EL (cell line): ENCODE results near the gene CRYBG1.

ENCODE experiments used
- DNase-seq: peaks from one replicate; pipeline ENCODE4 v3.0.0-alpha.2; 2016

Gene CRYBG1

GRCh38 chr6:106425382-106425781 is 64.9 kb downstream of the CRYBG1 start:
- DNase-seq = no peak

GRCh38 chr6:106426250-106426970 is 65.9 kb downstream of the CRYBG1 start:
- no peak for DNase-seq

DNA sequence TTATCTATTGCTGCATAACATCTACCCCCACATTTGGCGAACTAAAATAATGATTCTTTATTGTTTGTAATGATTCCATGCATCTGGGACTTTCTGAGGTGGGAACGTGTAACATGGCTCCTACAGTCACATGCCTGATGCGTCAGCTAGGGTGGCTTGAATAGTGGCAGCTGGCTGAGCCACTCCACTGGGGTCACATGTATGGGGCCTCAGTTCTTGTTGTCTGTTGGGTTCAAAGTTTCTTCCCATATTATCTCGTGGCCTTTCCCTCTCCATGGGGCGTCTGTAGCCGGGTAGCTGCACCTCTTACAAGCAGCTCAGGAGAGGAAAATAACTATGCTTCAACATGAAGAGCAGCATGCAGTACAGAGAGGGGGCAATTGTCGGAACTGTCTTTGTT is 69.9 kb downstream of the CRYBG1 start:
- DNase-seq = no peak

- no peak for DNase-seq
These were observed 70.9 kb downstream of the CRYBG1 start for GRCh38 chr6:106431405-106431804.

GRCh38 chr6:106431972-106432371 is 71.5 kb downstream of the CRYBG1 start:
- DNase-seq = peak; percentile 39

DNA sequence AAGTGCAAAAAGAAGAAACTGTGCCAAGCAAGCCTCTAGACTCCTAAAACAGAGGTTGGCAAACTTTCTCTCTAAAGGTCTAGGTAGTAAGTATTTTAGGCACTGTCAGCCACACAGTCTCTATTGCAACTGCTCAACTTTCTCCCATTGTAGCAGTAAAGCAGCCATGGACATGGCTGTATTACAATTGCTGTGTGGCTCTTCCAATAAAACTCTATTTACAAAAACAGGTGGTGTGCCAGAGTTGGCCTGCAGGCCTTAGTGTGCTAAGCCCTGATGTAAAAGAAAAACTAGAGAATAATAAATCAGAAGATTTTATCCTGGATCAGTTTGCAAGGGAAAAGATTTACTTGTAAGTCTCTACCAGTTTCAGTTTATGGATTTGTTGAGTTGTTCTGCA is 74.0 kb downstream of the CRYBG1 start:
- no peak for DNase-seq

- DNase-seq = peak; percentile 15
These were observed 78.9 kb downstream of the CRYBG1 start for GRCh38 chr6:106439459-106439858.

DNA sequence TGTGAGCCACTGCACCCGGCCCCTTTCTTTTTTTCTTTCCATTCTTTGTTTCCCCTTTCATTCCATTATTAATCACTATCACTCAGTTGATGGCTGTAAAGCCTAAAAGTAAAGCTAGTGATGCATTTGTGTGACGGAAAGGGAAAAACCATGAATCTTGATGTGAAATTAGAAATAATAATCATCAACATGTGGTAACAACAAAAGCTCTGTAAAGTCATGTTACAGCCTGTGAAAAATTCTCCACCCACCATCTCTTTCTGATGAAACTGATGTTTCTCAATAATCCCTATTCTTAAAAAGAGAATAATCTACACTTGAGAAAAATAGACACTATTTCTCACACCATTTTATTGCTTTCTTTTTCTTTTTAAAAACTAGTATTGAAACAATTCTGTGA is 80.0 kb downstream of the CRYBG1 start:
- no peak for DNase-seq

DNA sequence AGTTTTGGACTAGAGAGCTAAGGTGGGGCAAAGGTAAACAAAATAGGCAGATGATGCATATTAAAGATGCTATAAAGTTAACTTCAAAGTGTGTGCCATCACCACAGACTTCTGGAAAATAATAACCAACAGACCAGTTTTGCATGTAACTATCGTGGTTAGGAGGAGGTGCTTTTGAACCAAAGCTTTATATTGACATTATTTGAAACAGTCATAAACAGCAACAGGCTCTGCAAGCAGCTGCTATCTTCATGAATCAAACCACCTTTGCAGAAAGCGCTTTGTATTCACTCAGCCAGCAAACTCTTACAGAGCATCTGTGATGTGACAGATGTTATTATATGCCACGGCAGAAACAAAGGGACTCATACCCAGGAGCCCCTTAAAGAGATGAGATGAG is 81.9 kb downstream of the CRYBG1 start:
- DNase-seq = no peak

DNA sequence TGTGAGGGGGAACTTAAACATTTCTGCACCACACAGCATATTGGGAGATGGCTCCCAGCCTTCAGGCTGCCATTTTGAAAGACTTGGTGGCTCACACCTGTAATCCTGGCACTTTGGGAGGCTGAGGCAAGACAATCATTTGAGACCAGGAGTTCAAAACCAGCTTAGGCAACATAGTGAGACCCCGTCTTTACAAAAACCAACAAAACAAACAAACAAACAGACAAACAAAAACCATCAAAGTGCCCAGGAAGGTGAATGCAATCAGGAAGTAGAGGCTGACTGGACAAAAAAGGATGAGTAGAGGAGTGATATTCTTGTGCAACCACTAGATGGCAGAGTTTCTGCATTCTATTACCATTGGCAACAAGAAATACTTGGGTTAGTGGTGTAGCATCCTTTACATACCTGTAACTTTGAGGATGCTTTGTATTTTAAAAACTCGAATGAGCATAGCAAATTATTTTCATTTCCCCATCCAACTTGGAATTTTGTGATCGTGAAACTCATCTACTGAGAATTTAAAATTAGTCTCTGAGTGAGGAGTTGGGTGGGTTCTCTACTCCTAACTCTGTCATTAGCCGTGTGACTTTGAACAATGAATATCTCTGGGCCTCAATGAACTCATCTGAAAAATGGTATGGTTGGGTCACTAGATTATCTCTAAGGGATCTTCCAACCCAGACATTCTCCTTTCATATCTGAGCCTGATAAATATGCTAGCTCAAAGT is 84.4 kb downstream of the CRYBG1 start:
- DNase-seq = peak; percentile 64

GRCh38 chr6:106445508-106445878 is 85.0 kb downstream of the CRYBG1 start:
- no peak for DNase-seq

DNA sequence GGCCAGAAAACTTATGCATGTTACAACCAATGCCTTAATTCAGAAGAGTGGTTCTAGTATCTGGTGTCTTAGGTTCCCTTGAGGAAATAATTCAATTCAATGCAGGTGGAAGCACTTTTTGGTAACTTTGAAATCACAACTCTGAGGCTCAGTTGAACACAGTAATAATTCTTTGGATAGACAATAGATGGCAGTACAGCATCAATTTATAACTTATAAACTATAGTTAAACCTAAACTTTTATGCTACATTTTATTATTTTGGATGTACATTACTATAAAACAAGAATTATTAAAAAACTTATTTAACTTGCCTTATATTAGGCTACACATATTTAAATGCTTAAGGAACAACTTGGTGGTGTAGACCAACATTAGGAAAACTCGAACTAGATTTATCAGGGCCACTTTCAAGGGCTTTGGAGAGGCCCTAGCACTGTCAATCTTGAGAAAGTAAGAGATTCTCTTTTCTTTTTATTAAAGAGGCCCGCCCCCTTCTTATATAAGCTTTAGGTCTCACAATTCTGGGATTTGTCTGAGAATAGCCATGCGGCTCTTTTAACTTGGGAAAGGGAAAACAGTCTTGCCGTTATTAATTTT is 85.9 kb downstream of the CRYBG1 start:
- no peak for DNase-seq

DNA sequence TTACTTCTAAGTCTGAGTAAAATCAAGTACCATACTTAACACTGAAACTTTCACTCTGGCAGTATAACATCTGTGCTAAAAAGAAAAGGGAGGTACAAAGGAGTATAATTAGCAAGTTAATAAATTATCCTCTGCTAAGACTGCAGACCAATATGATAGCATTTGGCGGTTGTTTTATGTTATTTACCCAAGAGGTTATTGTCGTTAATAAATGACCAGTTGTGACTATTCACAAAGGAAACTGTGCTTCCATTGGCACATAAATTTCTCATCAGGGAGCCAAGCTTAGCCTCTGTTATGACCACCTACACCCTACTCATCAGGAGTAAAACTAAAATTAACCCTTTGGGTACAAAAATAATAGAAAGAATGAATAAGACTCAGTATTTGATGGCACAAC is 86.5 kb downstream of the CRYBG1 start:
- no peak for DNase-seq

DNA sequence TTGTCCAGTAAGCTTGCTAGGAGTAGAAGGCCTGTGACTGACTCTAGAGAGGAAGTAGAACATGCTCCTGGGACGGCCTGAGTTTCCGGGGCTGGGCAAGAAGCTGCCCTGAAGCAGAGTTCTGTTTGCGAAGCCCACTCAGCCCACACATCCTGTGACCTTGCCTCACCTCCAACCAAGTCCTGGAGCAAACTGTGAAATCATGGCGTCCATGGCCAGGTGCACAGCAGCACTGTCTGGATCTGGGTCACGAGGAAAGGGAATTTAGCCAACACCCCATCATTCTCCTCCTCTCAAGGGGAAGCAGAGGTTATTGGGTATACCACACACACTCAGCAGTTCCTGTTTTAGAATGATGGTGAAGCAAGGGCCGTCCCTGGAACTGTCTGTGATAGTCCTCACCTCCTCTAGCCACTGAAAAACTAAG is 87.5 kb downstream of the CRYBG1 start:
- no peak for DNase-seq

DNA sequence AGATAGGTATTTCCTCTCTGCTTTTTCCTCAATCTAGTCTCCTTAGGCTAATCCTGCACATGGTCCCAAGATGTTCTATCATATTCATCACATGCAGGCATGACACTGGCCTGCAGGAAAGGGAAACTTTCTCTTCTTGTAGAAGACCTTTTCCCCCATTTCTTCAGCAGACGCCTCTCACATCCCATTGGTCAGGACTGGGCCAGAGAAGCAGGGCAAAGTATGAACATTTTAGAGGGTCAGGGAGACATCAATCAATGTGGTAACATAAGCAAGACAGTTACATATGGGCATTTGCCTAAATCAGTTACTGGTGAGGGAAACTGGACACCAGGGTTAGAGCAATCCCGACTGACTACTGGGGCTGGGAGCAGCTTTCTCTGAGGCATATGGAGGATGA is 90.1 kb downstream of the CRYBG1 start:
- DNase-seq = no peak

DNA sequence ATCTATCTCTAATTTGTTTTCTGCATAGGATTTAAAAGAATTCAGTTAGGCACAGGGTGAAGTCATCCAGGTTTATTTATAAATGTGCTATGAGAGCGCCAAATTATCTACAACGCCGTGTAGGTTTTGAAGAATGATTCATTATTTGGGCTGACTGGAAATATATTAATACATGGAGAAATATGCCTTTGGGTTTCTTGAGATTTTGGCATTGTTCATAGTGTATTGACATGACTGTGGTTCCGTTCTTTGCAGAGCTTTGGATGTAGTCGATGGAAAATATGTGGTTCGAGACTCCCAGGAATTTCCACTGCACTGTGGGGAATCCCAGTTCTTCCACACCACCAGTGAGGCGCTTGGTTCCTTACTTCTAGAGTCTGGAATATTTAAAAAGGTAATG is 90.9 kb downstream of the CRYBG1 start:
- DNase-seq = no peak

DNA sequence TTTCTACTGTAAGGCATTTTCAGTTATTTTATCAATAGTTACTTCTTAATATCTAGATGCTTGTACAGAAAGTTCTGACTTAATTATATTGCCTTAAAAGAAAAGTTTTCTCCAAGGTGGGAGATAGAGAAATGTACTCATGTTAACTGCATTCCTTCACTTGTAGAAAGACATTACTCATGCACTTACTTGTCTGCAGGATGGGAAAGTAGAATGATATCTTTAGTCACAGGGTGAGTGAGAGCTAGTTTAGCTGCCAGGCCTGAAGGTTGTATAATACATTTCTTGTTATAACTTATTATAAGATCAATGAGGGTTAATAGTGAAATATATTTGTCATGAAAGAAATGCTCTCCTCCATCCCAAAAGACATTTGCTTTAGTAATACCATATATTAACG is 92.1 kb downstream of the CRYBG1 start:
- DNase-seq = no peak

GRCh38 chr6:106453756-106454367 is 93.3 kb downstream of the CRYBG1 start:
- no peak for DNase-seq

- no peak for DNase-seq
These were observed 96.2 kb downstream of the CRYBG1 start for GRCh38 chr6:106456756-106457155.

- DNase-seq = no peak
These were observed 97.8 kb downstream of the CRYBG1 start for GRCh38 chr6:106458021-106458986.

- no peak for DNase-seq
These were observed 100.0 kb downstream of the CRYBG1 start for GRCh38 chr6:106460481-106460880.

GRCh38 chr6:106461084-106461483 is 100.6 kb downstream of the CRYBG1 start:
- DNase-seq = no peak
